ENCODE measurements around the gene RARG.

DNA sequence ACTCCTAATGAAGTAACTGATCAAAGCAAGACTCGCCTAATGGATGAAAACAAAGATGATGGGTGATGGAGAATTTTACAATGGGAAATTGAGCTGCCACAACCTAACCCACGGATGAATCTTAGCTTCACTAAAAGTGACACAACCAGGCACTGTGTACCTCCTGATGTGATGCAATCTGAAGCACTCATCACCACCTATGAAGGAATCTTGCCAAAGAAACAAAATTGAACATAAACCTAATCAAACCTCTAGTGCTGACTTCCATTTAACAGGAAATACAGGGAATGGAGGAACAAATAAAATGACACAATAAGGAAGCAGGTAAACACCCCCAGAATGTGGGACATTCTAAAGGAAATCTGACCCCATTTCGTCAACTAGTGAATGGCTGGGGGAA, 13.3 kb upstream of the RARG start:
- TF ChIP-seq, protein P1, sequence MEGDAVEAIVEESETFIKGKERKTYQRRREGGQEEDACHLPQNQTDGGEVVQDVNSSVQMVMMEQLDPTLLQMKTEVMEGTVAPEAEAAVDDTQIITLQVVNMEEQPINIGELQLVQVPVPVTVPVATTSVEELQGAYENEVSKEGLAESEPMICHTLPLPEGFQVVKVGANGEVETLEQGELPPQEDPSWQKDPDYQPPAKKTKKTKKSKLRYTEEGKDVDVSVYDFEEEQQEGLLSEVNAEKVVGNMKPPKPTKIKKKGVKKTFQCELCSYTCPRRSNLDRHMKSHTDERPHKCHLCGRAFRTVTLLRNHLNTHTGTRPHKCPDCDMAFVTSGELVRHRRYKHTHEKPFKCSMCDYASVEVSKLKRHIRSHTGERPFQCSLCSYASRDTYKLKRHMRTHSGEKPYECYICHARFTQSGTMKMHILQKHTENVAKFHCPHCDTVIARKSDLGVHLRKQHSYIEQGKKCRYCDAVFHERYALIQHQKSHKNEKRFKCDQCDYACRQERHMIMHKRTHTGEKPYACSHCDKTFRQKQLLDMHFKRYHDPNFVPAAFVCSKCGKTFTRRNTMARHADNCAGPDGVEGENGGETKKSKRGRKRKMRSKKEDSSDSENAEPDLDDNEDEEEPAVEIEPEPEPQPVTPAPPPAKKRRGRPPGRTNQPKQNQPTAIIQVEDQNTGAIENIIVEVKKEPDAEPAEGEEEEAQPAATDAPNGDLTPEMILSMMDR (IDR thresholded peaks at IDR 0.05), result no peak
- no peak for TF ChIP-seq POLR2A (IDR thresholded peaks at IDR 0.05)
- TF ChIP-seq POLR2AphosphoS5 (IDR thresholded peaks at IDR 0.05), result no peak
- TF ChIP-seq EP300 (IDR thresholded peaks at IDR 0.05; ENCODE audit: low read depth), result no peak

All from transverse colon (tissue), 4 donors.